HG03575 (cell line): ENCODE data around the gene ACTL8.

Experiments used
- ATAC-seq: cut with Tn5 transposase; IDR thresholded peaks from one replicate; pipeline ENCODE4 v1.9.1; 2021; ENCODE audit not compliant: unreplicated experiment, insufficient number of reproducible peaks, low FRiP score; ENCODE audit errors: extremely low read depth

ACTL8 gene

GRCh38 chr1:17829579-17829978, 74.4 kb downstream of the ACTL8 start:
- no peak for ATAC-seq

- no peak for ATAC-seq
These were observed 76.5 kb downstream of the ACTL8 start for GRCh38 chr1:17831597-17831996.

GRCh38 chr1:17833661-17834501, 78.7 kb downstream of the ACTL8 start:
- ATAC-seq, result no peak

DNA sequence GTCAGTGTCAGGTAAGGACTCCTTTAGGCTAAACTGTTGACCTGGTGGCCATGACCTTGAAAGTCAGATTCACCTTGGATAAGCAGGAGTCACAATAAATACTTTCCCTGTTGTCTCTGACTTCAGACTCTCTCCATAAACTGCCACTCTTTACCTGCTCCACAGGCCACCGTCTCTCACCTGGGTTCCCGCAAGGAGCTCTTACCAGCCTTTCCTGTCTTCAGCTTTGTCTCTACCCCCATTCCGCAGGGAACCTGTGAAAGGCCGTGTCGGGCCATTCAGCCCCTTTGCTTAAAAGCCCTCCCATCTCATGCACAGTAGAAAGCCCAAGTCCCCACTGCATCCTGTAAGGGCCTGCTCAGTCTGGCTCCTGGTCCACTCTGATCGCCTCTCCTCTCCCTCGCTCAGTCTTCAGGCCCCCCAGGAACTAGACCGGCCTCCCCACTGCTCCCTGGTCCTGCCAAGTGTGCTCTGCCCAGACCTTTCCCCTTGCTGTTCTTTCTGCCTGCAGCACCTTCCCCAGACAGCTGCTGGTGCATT, 79.5 kb downstream of the ACTL8 start:
- ATAC-seq, result no peak

DNA sequence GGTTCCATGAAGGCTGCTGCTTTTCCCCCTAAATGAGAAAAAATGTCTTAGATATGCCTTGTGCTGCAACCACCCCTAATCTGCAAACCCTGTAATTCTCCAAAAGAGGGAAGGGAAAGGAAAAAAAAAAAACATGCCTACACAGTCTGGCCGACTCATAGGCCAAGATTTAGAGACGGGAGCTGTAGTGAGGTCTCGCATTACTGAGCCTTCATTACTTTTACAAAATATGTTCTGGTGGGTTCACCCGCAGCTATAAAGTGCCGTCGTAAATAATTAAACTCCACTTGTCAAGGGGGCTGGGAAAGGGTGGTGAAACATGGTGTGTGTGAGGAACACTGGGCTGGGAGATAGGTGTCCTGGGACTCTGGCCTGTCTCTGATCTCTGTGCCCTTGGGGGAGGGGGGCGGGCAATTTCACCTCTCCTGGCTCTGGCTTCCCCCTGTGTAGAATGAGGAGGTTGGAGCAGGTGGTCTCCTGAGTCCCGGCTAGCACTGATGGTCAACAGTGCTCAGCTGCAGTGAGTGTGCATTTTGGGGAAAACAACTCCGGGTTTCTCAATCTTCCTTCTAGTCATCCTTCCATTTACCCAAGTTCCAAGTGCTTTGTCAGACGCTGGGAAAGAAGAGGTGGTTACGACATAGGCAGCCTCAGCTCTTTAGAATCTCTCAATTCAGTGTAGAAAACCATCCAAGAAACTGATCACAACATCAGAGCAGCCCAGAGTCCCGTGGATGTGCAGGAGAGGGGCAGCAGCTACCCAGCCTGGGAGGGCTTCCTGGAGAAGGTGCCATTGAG, 82.3 kb downstream of the ACTL8 start:
- no peak for ATAC-seq

GRCh38 chr1:17839641-17840196, 84.6 kb downstream of the ACTL8 start:
- ATAC-seq, result no peak

GRCh38 chr1:17841944-17842343, 86.8 kb downstream of the ACTL8 start:
- no peak for ATAC-seq

DNA sequence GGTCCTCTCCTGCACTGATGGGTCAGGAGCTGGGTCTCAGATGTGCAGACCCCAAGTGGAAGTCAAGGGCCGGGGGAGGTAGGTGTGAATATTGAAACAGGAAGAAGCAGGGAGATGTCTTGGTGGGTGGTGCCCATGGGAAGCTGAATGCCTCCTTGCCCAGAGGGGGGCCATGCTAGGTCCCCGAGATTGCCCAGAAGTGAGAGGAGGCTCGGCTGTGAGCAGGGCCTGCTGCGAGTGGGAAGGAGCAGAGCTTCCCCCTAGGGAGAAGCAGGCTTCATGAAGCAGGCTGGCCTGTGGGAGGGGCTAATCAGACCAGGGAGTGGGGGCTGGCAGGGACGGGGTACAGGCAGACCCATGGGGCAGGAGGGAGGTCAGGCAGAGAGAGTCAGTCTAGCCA, 87.6 kb downstream of the ACTL8 start:
- no peak for ATAC-seq

GRCh38 chr1:17844185-17844826, 89.2 kb downstream of the ACTL8 start:
- no peak for ATAC-seq

- no peak for ATAC-seq
These were observed 90.5 kb downstream of the ACTL8 start for GRCh38 chr1:17845583-17845982.

DNA sequence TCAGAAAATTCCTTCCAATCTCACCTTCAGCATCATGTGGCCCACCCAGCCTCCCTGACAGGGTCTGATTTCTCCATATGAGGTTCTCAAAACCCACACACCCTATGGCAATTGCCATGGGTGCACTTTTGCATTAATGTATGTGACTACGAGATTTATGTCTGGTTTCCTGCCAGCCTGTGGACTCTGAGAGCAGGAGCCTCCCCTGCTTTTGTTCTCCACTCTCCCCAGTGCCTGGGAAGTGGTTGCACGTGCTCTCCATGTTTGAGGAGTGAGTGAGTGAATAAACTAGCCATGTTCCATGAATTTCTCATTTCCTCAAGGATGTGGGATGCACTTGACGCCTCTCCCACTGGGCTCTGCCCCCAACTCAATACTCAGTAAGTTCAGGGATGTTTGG, 91.2 kb downstream of the ACTL8 start:
- ATAC-seq, result no peak

DNA sequence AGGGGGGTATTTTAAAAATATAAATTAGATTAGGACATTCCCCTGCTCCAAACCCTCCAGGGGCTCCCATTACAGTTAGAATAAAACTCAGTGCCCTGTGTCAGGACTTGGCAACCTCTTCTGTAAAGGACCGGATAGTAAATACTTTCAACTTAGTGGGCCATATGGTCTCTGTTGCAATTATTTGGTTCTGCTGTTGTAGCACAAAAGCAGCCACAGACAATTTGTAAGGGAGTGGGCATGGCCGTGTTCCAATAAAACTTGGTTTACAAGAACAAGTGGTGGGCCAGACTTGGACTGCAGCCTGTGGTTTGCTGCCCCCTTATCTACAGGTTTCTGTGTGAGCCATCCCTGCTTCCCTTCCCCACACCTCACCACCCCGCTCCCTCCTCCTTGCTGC, 92.0 kb downstream of the ACTL8 start:
- no peak for ATAC-seq

- ATAC-seq, result no peak
These were observed 94.1 kb downstream of the ACTL8 start for GRCh38 chr1:17849216-17849615.

- ATAC-seq, result no peak
These were observed 95.9 kb downstream of the ACTL8 start for GRCh38 chr1:17851056-17851455.

DNA sequence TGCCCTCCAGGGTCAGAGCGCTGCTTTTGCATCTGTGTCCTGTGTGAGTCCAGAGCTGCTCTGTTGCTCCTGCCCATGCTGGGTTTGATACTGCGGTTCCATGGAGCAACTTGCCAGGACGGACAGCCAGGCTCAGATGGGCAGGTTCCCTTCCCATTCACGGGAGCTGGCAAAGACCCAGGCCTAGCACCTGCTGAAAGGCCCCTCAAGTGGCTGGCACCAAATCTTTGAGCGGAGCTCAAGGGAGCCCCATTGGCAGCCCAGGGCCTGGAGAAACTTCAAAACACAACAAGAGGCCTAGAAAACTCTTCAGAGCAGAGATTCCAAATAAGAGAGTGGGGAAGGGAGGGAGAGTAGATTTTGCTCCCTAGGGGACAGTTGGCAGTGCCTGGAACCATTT, 97.2 kb downstream of the ACTL8 start:
- no peak for ATAC-seq

- no peak for ATAC-seq
These were observed 98.3 kb downstream of the ACTL8 start for GRCh38 chr1:17853241-17853935.

GRCh38 chr1:17856496-17857108, 101.5 kb downstream of the ACTL8 start:
- ATAC-seq, result no peak

DNA sequence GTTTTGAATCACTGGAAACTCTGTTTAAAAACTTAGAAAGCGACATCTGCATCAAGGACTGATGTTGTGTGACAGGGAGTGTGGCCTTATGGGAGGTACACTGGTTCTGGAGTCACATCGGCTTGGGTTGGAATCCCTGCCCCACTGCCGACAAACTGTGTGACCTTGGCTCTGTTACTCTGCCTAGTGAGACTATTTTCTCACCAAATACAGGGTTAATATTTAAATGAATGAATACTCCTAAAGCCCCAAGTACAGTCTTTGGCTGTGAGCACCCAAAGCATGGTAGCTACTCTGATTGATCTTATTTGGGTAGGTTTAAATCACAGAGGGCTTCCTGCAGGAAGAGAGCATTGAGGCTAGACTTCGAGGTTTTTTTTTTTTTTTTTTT, 102.0 kb downstream of the ACTL8 start:
- no peak for ATAC-seq
